Measurements from ENCODE around the gene DYNC1LI1.

DNA sequence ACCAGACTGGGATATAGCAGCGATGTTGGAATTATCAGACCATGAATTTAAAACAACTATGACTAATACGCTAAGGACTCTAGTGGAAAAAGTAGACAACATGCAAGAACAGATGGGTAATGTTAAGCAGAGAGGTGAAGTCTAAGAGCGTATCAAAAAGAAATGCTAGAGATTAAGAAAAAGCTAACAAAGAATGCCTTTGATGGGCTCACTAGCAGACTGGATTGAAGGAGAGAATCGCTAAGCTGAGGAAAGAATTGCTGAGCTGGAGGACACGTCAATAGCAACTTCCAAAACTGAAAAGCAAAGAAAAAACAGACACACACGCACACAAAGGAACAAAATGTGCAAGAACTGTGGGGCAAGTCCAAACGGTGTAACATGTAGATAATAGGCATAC, 48.0 kb downstream of the DYNC1LI1 start:
- no peak for TF ChIP-seq ZFX (IDR thresholded peaks at IDR 0.05)
- TF ChIP-seq, protein P1, sequence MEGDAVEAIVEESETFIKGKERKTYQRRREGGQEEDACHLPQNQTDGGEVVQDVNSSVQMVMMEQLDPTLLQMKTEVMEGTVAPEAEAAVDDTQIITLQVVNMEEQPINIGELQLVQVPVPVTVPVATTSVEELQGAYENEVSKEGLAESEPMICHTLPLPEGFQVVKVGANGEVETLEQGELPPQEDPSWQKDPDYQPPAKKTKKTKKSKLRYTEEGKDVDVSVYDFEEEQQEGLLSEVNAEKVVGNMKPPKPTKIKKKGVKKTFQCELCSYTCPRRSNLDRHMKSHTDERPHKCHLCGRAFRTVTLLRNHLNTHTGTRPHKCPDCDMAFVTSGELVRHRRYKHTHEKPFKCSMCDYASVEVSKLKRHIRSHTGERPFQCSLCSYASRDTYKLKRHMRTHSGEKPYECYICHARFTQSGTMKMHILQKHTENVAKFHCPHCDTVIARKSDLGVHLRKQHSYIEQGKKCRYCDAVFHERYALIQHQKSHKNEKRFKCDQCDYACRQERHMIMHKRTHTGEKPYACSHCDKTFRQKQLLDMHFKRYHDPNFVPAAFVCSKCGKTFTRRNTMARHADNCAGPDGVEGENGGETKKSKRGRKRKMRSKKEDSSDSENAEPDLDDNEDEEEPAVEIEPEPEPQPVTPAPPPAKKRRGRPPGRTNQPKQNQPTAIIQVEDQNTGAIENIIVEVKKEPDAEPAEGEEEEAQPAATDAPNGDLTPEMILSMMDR (conservative IDR thresholded peaks at IDR 0.05): no peak
